Duodenal mucosa (tissue), 2 donors: ENCODE results near the gene C1QTNF4.

ENCODE experiments used
- H3K27ac ChIP-seq: one replicate; pipeline ENCODE4 v1.7.0; 2013; ENCODE audit warnings: low read depth, low read length
- H3K27me3 ChIP-seq, 2 donors: one replicate each; pipeline ENCODE4 v1.7.0; 2013; ENCODE audit warnings: low read length in 2 of 2, control low read depth in 1 of 2; ENCODE audit not compliant: insufficient read depth in 2 of 2, control insufficient read depth in 1 of 2
- H3K36me3 ChIP-seq, 2 donors: one replicate each; pipeline ENCODE4 v1.7.0; 2013; ENCODE audit warnings: low read length in 2 of 2, control low read depth in 1 of 2; ENCODE audit not compliant: insufficient read depth in 2 of 2, control insufficient read depth in 1 of 2
- H3K4me1 ChIP-seq, 2 donors: one replicate each; pipeline ENCODE4 v1.7.0; 2013; ENCODE audit warnings: low read length in 2 of 2, control low read depth in 1 of 2; ENCODE audit not compliant: insufficient read depth in 2 of 2, control insufficient read depth in 1 of 2
- H3K4me3 ChIP-seq, 2 donors: one replicate each; pipeline ENCODE4 v1.7.0; 2013; ENCODE audit warnings: low read length in 2 of 2, low read depth in 1 of 2
- H3K9ac ChIP-seq, 2 donors: one replicate each; pipeline ENCODE4 v1.7.0; 2013; ENCODE audit warnings: low read length in 2 of 2, low read depth in 1 of 2
- H3K9me3 ChIP-seq, 2 donors: one replicate each; pipeline ENCODE4 v1.7.0; 2013; ENCODE audit warnings: low read length in 2 of 2, control low read depth in 1 of 2; ENCODE audit not compliant: control insufficient read depth in 1 of 2

The C1QTNF4 gene

DNA sequence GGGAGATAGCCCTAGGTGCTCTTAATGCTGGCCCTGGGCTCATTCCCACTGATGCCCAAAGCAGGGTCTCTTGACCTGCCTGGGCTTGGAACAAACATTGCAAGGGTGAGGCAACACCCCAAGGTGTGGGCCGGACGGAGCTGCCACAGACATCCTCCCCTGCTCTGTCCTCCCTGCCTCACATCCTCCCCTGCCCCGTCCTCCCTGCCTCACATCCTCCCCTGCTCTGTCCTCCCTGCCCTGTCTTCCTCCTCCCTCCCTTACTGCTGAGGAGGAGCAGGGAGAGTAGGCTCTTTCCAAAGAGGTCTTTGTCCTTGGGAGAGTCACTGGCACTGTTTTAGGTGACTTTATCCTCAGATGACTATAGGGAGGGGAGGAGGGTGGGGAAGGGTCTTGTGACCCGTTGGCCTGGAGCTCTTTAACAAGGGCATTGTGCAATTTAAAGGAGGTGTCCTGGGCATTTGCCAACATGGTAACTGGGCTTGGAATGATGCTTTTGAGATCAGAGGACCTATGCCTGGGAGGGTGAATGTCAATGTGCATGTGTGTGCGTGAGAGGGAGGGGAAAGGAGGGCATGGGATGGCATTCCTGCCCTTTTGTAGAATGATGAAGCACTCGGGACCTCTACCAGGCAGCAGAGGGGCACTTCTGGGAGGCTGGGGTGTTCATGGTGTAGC, 7.0 kb downstream of the C1QTNF4 start:
- Histone ChIP-seq H3K36me3 (peaks cover 19 to 29% of the 10 kb centered on the region in 2 donors), H3K4me1 (peaks cover 0 to 3% of the 10 kb centered on the region in 2 donors), H3K9ac (no peak overlapping the region), H3K27me3 (peaks cover 3% of the 10 kb centered on the region in 2 donors), H3K27ac (no peak overlapping the region), H3K4me3 (no peak overlapping the region), H3K9me3 (no peaks in the 10 kb centered on the region)

GRCh38 chr11:47586098-47586855, 7.9 kb downstream of the C1QTNF4 start, which contains the start of gene FAM180B:
Gene FAM180B, plus strand, starts transcription at chr11:47586678. Its CDS starts 91 bp downstream, at chr11:47586769.
- Histone ChIP-seq H3K9ac (no peak within 1 kb of the TSS), H3K9me3 (no peaks in the 10 kb centered on the region), H3K4me1 (peaks cover 0 to 3% of the 10 kb centered on the region in 2 donors), H3K27me3 (no peaks in the 10 kb centered on the region), H3K4me3 (no peak within 1 kb of the TSS), H3K36me3 (peaks cover 28 to 38% of the 10 kb centered on the region in 2 donors), H3K27ac (no peak within 1 kb of the TSS)

- H3K9ac ChIP-seq: no peak overlapping the region
- no peak overlapping the region for H3K4me3 ChIP-seq
- no peak overlapping the region for H3K27ac ChIP-seq
- H3K9me3 ChIP-seq: no peaks in the 10 kb centered on the region
- H3K27me3 ChIP-seq: no peaks in the 10 kb centered on the region
- H3K4me1 ChIP-seq: peaks cover 13 to 19% of the 10 kb centered on the region in 2 donors
- H3K36me3 ChIP-seq: peaks cover 28 to 50% of the 10 kb centered on the region in 2 donors
These were observed 10.4 kb downstream of the C1QTNF4 start for GRCh38 chr11:47583844-47584243.

GRCh38 chr11:47578524-47579494, 15.4 kb downstream of the C1QTNF4 start, which contains the start of the genes KBTBD4 and NDUFS3:
Gene KBTBD4, minus strand, starts transcription at chr11:47578970. Its CDS starts 19 bp downstream, at chr11:47578951.
Gene NDUFS3, plus strand, starts transcription at chr11:47579074. Its CDS starts 18 bp downstream, at chr11:47579092.
- H3K9ac ChIP-seq: peak within 1 kb of the TSS; percentile 99 to 100
- peaks cover 23 to 60% of the 10 kb centered on the region in 2 donors for H3K36me3 ChIP-seq
- peak within 1 kb of the TSS; percentile 86 for H3K27ac ChIP-seq
- no peaks in the 10 kb centered on the region for H3K9me3 ChIP-seq
- H3K4me3 ChIP-seq: peak within 1 kb of the TSS; percentile 99
- no peaks in the 10 kb centered on the region for H3K27me3 ChIP-seq
- H3K4me1 ChIP-seq: peaks cover 27 to 28% of the 10 kb centered on the region in 2 donors

DNA sequence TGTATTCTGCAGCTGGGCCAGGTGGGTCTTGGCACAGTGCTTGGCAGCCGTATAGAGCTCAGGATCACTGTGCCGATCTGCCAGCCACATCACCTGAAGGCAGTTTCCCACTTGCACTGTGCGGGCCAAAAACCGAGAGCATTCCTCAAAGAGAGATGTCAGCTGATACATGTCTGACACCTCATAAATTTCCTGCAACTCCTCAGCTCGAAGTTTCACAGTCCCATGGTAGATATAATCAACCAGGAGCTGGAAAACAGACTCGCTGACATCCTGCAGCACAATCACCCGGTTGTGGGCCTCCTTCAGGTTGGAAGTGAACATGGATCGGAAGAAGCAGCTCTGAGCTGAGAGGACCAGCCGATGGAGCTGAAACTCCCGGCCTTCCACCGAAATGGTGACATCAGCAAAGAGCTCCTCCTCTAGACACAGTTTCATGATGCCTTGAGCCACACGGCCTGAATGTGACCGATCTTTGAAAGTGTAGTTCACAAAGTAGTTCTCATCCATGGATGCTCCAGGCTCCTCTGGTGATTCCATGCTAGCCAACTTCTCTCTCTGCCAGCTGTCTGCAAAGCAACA, 16.7 kb downstream of the C1QTNF4 start:
- peaks cover 24 to 60% of the 10 kb centered on the region in 2 donors for H3K36me3 ChIP-seq
- peaks cover 27 to 28% of the 10 kb centered on the region in 2 donors for H3K4me1 ChIP-seq
- peak overlapping the region; percentile 99 for H3K4me3 ChIP-seq
- H3K27me3 ChIP-seq: no peaks in the 10 kb centered on the region
- H3K9me3 ChIP-seq: no peaks in the 10 kb centered on the region
- no peak overlapping the region for H3K27ac ChIP-seq
- H3K9ac ChIP-seq: peak overlapping the region; percentile 99 to 100

GRCh38 chr11:47573321-47573720, 20.9 kb downstream of the C1QTNF4 start:
- no peak overlapping the region for H3K27ac ChIP-seq
- no peak overlapping the region for H3K9ac ChIP-seq
- H3K4me1 ChIP-seq: peaks cover 11 to 14% of the 10 kb centered on the region in 2 donors
- H3K4me3 ChIP-seq: no peak overlapping the region
- peaks cover 35 to 65% of the 10 kb centered on the region in 2 donors for H3K36me3 ChIP-seq
- H3K9me3 ChIP-seq: no peaks in the 10 kb centered on the region
- H3K27me3 ChIP-seq: no peaks in the 10 kb centered on the region

GRCh38 chr11:47572715-47573255, 21.4 kb downstream of the C1QTNF4 start:
- peaks cover 6 to 8% of the 10 kb centered on the region in 2 donors for H3K4me1 ChIP-seq
- no peaks in the 10 kb centered on the region for H3K27me3 ChIP-seq
- H3K36me3 ChIP-seq: peaks cover 35 to 65% of the 10 kb centered on the region in 2 donors
- no peak overlapping the region for H3K27ac ChIP-seq
- no peak overlapping the region for H3K4me3 ChIP-seq
- no peaks in the 10 kb centered on the region for H3K9me3 ChIP-seq
- H3K9ac ChIP-seq: no peak overlapping the region

- Histone ChIP-seq H3K9me3 (no peaks in the 10 kb centered on the region), H3K9ac (no peak overlapping the region), H3K4me3 (no peak overlapping the region), H3K36me3 (peaks cover 35 to 57% of the 10 kb centered on the region in 2 donors), H3K27ac (no peak overlapping the region), H3K4me1 (no peaks in the 10 kb centered on the region), H3K27me3 (no peaks in the 10 kb centered on the region)
These were observed 22.3 kb downstream of the C1QTNF4 start for GRCh38 chr11:47571895-47572294.

- peaks cover 0 to 5% of the 10 kb centered on the region in 2 donors for H3K4me1 ChIP-seq
- H3K9me3 ChIP-seq: no peaks in the 10 kb centered on the region
- H3K27me3 ChIP-seq: no peaks in the 10 kb centered on the region
- peaks cover 35 to 56% of the 10 kb centered on the region in 2 donors for H3K36me3 ChIP-seq
- no peak overlapping the region for H3K9ac ChIP-seq
- H3K27ac ChIP-seq: no peak overlapping the region
- no peak overlapping the region for H3K4me3 ChIP-seq
These were observed 22.9 kb downstream of the C1QTNF4 start for GRCh38 chr11:47571357-47571729.
